SU-DHL-6 (cell line): ENCODE measurements around the gene NSMCE1.
"Not testable (repeated sequence)": the region's sequence is repeated elsewhere in the genome, so short reads cannot be mapped to it uniquely, and the experiment has no call there.

ENCODE experiments used
- H2AFZ ChIP-seq: fragments of 200-600 bp; sonication (generic); 2 replicates; pipeline ENCODE4 v1.6.1; 2014; ENCODE audit warnings: low read depth, mild to moderate bottlenecking, moderate library complexity, mixed read lengths, antibody characterized with exemption, low read length; ENCODE audit not compliant: severe bottlenecking
- H3F3A ChIP-seq: fragments of 200-600 bp; shearing (Covaris generic); 2 replicates; pipeline ENCODE4 v1.6.0; 2016; ENCODE audit warnings: antibody characterized with exemption, mild to moderate bottlenecking; ENCODE audit not compliant: insufficient read depth
- H3K27ac ChIP-seq: fragments of 200-600 bp; sonication (generic); 2 replicates; pipeline ENCODE4 v1.5.1; 2016; ENCODE audit warnings: low read depth, mild to moderate bottlenecking, low read length, moderate library complexity, mixed read lengths
- H3K27me3 ChIP-seq: fragments of 200-600 bp; sonication (generic), shearing (Covaris generic); 2 replicates; pipeline ENCODE4 v1.6.0; 2014; ENCODE audit warnings: mild to moderate bottlenecking, low read length
- H3K36me3 ChIP-seq: fragments of 200-600 bp; sonication (generic); 2 replicates; pipeline ENCODE4 v1.6.1; 2014; ENCODE audit warnings: mild to moderate bottlenecking, low read length, mixed read lengths
- H3K4me2 ChIP-seq: fragments of 300-600, 200-600 bp; shearing (Covaris generic), sonication (generic); 2 replicates; pipeline ENCODE4 v1.6.0; 2014; ENCODE audit warnings: low read length, low read depth, mild to moderate bottlenecking; ENCODE audit not compliant: poor library complexity, severe bottlenecking
- H3K4me3 ChIP-seq: fragments of 200-600 bp; sonication (generic); 2 replicates; pipeline ENCODE4 v1.5.1; 2014; ENCODE audit warnings: antibody characterized with exemption, low read length, mild to moderate bottlenecking, mixed read lengths; ENCODE audit not compliant: insufficient read depth, poor library complexity, severe bottlenecking
- H3K79me2 ChIP-seq: fragments of 200-600 bp; sonication (generic); 2 replicates; pipeline ENCODE4 v1.6.1; 2014; ENCODE audit warnings: mild to moderate bottlenecking, low read length, moderate library complexity; ENCODE audit not compliant: insufficient read depth
- H3K9ac ChIP-seq: fragments of 200-600 bp; sonication (generic); 2 replicates; pipeline ENCODE4 v1.7.0; 2014; ENCODE audit warnings: mild to moderate bottlenecking, low read length
- H3K9me2 ChIP-seq: fragments of 200-600 bp; sonication (generic); replicated peaks from 2 replicates; pipeline ENCODE4 v1.6.1; 2014; ENCODE audit warnings: low read length; ENCODE audit not compliant: insufficient read depth
- H3K9me3 ChIP-seq: fragments of 200-600 bp; sonication (generic); 2 replicates; pipeline ENCODE4 v1.6.1; 2014; ENCODE audit warnings: low read length, mixed read lengths; ENCODE audit not compliant: insufficient read depth
- H4K20me1 ChIP-seq: fragments of 200-600 bp; sonication (generic); 2 replicates; pipeline ENCODE4 v1.6.1; 2014; ENCODE audit warnings: low read depth, mild to moderate bottlenecking, antibody characterized with exemption, low read length, moderate library complexity, mixed read lengths
- EZH2phosphoT487 ChIP-seq: fragments of 200-600 bp; sonication (generic), shearing (Covaris generic); conservative IDR thresholded peaks from 2 replicates; pipeline ENCODE4 v1.6.1; 2018; ENCODE audit warnings: mild to moderate bottlenecking, antibody characterized with exemption, low read length, moderate library complexity, mixed read lengths
- TF ChIP-seq, protein P1 (sequence below): fragments of 200-600 bp; sonication (generic); IDR thresholded peaks from one replicate; pipeline ENCODE4 v1.5.1; 2017; ENCODE audit warnings: antibody characterized with exemption, mild to moderate bottlenecking, low read length, moderate library complexity; ENCODE audit not compliant: insufficient read depth, poor library complexity, severe bottlenecking

NSMCE1 gene

GRCh38 chr16:27253526-27253930, 15.0 kb downstream of the NSMCE1 start:
- H3K9me3 ChIP-seq: no peaks in the 10 kb centered on the region
- no peaks in the 10 kb centered on the region for H3K79me2 ChIP-seq
- no peaks in the 10 kb centered on the region for H4K20me1 ChIP-seq
- no peaks in the 10 kb centered on the region for H3K27me3 ChIP-seq
- TF ChIP-seq, protein P1, sequence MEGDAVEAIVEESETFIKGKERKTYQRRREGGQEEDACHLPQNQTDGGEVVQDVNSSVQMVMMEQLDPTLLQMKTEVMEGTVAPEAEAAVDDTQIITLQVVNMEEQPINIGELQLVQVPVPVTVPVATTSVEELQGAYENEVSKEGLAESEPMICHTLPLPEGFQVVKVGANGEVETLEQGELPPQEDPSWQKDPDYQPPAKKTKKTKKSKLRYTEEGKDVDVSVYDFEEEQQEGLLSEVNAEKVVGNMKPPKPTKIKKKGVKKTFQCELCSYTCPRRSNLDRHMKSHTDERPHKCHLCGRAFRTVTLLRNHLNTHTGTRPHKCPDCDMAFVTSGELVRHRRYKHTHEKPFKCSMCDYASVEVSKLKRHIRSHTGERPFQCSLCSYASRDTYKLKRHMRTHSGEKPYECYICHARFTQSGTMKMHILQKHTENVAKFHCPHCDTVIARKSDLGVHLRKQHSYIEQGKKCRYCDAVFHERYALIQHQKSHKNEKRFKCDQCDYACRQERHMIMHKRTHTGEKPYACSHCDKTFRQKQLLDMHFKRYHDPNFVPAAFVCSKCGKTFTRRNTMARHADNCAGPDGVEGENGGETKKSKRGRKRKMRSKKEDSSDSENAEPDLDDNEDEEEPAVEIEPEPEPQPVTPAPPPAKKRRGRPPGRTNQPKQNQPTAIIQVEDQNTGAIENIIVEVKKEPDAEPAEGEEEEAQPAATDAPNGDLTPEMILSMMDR: no peak
- no peak for TF ChIP-seq EZH2phosphoT487
- H3K9ac ChIP-seq: no peak overlapping the region
- no peak overlapping the region for H3K4me3 ChIP-seq
- H3K27ac ChIP-seq: no peak overlapping the region
- H3K9me2 ChIP-seq: no peaks in the 10 kb centered on the region
- no peak overlapping the region for H2AFZ ChIP-seq
- H3F3A ChIP-seq: no peaks in the 10 kb centered on the region
- H3K36me3 ChIP-seq: no peaks in the 10 kb centered on the region
- no peak overlapping the region for H3K4me2 ChIP-seq

- no peaks in the 10 kb centered on the region for H3K36me3 ChIP-seq
- no peak overlapping the region for H3K4me2 ChIP-seq
- no peaks in the 10 kb centered on the region for H3K79me2 ChIP-seq
- no peaks in the 10 kb centered on the region for H3K27me3 ChIP-seq
- H3K9ac ChIP-seq: no peak overlapping the region
- TF ChIP-seq EZH2phosphoT487: no peak
- TF ChIP-seq, protein P1: no peak
- H4K20me1 ChIP-seq: no peaks in the 10 kb centered on the region
- no peaks in the 10 kb centered on the region for H3F3A ChIP-seq
- H3K4me3 ChIP-seq: no peak overlapping the region
- no peaks in the 10 kb centered on the region for H3K9me3 ChIP-seq
- no peak overlapping the region for H2AFZ ChIP-seq
- no peaks in the 10 kb centered on the region for H3K9me2 ChIP-seq
- no peak overlapping the region for H3K27ac ChIP-seq
Observed at GRCh38 chr16:27252206-27252585, 16.4 kb downstream of the NSMCE1 start.

DNA sequence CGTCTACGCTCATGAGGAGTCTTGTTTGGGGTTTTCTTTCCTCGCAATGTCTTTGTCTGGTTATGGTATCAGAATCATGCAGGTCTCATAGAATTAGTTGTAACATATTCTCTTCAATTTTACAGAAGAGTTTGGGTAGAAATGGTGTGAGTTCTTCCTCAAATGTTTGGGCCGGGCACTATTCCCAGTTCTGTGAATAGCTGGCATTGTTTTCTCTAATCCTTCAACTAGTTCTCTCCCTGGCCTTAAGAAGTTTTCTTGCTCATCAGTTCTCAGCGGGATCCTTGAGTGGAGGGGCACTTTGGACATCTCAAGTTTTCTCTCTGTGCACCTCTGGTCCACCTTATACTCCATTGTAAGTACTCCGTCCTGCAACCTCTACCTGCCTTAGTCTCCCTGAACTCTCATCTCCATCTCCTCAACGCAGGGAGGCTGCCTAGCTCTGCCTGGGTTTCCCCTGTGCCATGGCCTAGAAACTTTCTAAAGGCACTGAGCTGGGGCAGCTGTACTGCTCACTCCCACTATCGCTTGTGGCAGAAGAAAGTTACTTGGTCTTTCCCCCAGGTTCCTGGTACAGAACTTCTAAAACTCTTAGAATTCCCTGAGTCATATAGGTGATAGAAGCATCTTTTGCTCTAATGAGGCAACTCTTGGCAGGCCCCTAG, 16.9 kb downstream of the NSMCE1 start:
- TF ChIP-seq EZH2phosphoT487: no peak
- TF ChIP-seq, protein P1: no peak
- Histone ChIP-seq H4K20me1 (no peaks in the 10 kb centered on the region), H3K27ac (no peak overlapping the region)

GRCh38 chr16:27248886-27249285, 19.7 kb downstream of the NSMCE1 start:
- not testable (repeated sequence) for H3K27me3 ChIP-seq, H3K4me2 ChIP-seq, H4K20me1 ChIP-seq

More for the DNA sequence above, 16.9 kb downstream of the NSMCE1 start:
- H3K9ac ChIP-seq: no peak overlapping the region
- no peaks in the 10 kb centered on the region for H3K36me3 ChIP-seq
- H2AFZ ChIP-seq: no peak overlapping the region
- no peak overlapping the region for H3K4me3 ChIP-seq
- no peak overlapping the region for H3K4me2 ChIP-seq
- no peaks in the 10 kb centered on the region for H3K9me3 ChIP-seq
- H3K79me2 ChIP-seq: no peaks in the 10 kb centered on the region
- H3K9me2 ChIP-seq: no peaks in the 10 kb centered on the region
- H3F3A ChIP-seq: no peaks in the 10 kb centered on the region
- H3K27me3 ChIP-seq: no peaks in the 10 kb centered on the region

More at GRCh38 chr16:27248886-27249285, 19.7 kb downstream of the NSMCE1 start:
- not testable (repeated sequence) for H3K9ac ChIP-seq, H3K36me3 ChIP-seq, H3K9me2 ChIP-seq, H3K79me2 ChIP-seq, H3K9me3 ChIP-seq, H3K4me3 ChIP-seq, H3F3A ChIP-seq, H3K27ac ChIP-seq, H2AFZ ChIP-seq
